H1 (cell line): ENCODE measurements around the gene NAV3. TPM values are rescaled to one million over a fixed set of nuclear protein-coding genes. Genes with fewer than 3 reads are reported as not detected.

Source experiments
- EP300 ChIP-seq, 2 experiments: IDR thresholded peaks; 1 replicate in 1 of 2; 2 replicates in 1 of 2; pipeline ENCODE4 v1.6.1; 2011 to 2012; ENCODE audit warnings: low read depth in 2 of 2, low read length in 2 of 2, mild to moderate bottlenecking in 2 of 2, borderline replicate concordance in 1 of 2, inconsistent platforms in 1 of 2, moderate library complexity in 1 of 2
- TAF1 ChIP-seq: IDR thresholded peaks from 2 replicates; pipeline ENCODE4 v1.6.1; 2011; ENCODE audit warnings: mild to moderate bottlenecking, low read depth, low read length
- polyA plus RNA-seq, 7 experiments: library from polyadenylated mRNA; depleted of rRNA in 3 of 7; stranded (reverse) in 5 of 7; unstranded in 2 of 7; fragments of >200 nt in 5 of 7; fragments of 200-250 nt in 2 of 7; gene quantifications; 1 replicate in 5 of 7; 2 replicates in 1 of 7; 4 replicates in 1 of 7; pipeline versions ENCODE4 v1.2.1 to v1.2.3, GENCODE V29; 2011 to 2013; ENCODE audit warnings: missing spikeins in 2 of 7, mixed read lengths in 2 of 7
- total RNA-seq: library from RNA; stranded (reverse); fragmentation: NEBNext Ultra II Directional; extraction: Animal tissue kit (Norgen Biotek cat#: 25700); gene quantifications from 2 replicates; pipeline ENCODE4 v1.2.1, GENCODE V29; 2021

NAV3 gene
- total and polyA plus RNA-seq, 2 of the 8 experiments (the other 6 are each of a cell fraction or from before 2014, with no cell fraction given): 0.47 to 5.0 TPM

DNA sequence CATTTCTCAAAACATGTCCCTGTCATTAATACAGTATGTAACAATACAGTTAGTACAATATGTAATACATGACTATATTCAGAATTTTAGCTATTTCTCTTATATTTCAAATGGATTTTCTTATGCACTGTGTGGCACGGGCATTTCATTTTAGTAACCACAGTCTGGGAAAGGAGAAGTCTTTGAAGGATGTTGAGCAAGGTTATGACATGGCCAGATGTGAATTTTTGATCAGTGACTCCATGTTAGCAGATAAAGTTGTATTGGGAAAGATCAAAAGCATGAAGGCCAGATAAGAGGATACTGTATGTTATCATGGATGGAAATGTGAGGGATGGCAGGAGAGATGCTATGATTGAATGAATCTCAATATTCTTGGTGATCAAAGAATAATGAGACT lies 285.2 kb downstream of the NAV3 start (continued):
- TF ChIP-seq EP300 (IDR thresholded peaks at IDR 0.05; ENCODE audit: borderline replicate concordance in 1 of 2, low read depth in 2 of 2, low read length in 2 of 2): no peak
- TF ChIP-seq TAF1: no peak
